ENCODE results near the gene LRRC61. TPM values are rescaled to one million over a fixed set of nuclear protein-coding genes. Genes with fewer than 3 reads are reported as not detected.

LRRC61 gene
- total and polyA plus RNA-seq, 2 experiments from 2014 or later: 34.7 to 75.2 TPM

GRCh38 chr7:150344299-150344698 lies 21.1 kb downstream of the LRRC61 start (continued):
- TF ChIP-seq, protein P1, sequence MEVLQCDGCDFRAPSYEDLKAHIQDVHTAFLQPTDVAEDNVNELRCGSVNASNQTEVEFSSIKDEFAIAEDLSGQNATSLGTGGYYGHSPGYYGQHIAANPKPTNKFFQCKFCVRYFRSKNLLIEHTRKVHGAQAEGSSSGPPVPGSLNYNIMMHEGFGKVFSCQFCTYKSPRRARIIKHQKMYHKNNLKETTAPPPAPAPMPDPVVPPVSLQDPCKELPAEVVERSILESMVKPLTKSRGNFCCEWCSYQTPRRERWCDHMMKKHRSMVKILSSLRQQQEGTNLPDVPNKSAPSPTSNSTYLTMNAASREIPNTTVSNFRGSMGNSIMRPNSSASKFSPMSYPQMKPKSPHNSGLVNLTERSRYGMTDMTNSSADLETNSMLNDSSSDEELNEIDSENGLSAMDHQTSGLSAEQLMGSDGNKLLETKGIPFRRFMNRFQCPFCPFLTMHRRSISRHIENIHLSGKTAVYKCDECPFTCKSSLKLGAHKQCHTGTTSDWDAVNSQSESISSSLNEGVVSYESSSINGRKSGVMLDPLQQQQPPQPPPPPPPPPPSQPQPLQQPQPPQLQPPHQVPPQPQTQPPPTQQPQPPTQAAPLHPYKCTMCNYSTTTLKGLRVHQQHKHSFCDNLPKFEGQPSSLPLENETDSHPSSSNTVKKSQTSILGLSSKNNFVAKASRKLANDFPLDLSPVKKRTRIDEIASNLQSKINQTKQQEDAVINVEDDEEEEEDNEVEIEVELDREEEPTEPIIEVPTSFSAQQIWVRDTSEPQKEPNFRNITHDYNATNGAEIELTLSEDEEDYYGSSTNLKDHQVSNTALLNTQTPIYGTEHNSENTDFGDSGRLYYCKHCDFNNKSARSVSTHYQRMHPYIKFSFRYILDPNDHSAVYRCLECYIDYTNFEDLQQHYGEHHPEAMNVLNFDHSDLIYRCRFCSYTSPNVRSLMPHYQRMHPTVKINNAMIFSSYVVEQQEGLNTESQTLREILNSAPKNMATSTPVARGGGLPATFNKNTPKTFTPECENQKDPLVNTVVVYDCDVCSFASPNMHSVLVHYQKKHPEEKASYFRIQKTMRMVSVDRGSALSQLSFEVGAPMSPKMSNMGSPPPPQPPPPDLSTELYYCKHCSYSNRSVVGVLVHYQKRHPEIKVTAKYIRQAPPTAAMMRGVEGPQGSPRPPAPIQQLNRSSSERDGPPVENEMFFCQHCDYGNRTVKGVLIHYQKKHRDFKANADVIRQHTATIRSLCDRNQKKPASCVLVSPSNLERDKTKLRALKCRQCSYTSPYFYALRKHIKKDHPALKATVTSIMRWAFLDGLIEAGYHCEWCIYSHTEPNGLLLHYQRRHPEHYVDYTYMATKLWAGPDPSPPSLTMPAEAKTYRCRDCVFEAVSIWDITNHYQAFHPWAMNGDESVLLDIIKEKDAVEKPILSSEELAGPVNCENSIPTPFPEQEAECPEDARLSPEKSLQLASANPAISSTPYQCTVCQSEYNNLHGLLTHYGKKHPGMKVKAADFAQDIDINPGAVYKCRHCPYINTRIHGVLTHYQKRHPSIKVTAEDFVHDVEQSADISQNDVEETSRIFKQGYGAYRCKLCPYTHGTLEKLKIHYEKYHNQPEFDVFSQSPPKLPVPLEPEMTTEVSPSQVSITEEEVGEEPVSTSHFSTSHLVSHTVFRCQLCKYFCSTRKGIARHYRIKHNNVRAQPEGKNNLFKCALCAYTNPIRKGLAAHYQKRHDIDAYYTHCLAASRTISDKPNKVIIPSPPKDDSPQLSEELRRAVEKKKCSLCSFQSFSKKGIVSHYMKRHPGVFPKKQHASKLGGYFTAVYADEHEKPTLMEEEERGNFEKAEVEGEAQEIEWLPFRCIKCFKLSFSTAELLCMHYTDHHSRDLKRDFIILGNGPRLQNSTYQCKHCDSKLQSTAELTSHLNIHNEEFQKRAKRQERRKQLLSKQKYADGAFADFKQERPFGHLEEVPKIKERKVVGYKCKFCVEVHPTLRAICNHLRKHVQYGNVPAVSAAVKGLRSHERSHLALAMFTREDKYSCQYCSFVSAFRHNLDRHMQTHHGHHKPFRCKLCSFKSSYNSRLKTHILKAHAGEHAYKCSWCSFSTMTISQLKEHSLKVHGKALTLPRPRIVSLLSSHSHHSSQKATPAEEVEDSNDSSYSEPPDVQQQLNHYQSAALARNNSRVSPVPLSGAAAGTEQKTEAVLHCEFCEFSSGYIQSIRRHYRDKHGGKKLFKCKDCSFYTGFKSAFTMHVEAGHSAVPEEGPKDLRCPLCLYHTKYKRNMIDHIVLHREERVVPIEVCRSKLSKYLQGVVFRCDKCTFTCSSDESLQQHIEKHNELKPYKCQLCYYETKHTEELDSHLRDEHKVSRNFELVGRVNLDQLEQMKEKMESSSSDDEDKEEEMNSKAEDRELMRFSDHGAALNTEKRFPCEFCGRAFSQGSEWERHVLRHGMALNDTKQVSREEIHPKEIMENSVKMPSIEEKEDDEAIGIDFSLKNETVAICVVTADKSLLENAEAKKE (CRISPR knock-in tag; IDR thresholded peaks at IDR 0.05): no peak
- no peak for TF ChIP-seq EZH2 (IDR thresholded peaks at IDR 0.05; ENCODE audit: low read depth, unreplicated experiment)
- no peak for TF ChIP-seq CREB1 (CRISPR knock-in tag; IDR thresholded peaks at IDR 0.05; ENCODE audit: low read depth)

DNA sequence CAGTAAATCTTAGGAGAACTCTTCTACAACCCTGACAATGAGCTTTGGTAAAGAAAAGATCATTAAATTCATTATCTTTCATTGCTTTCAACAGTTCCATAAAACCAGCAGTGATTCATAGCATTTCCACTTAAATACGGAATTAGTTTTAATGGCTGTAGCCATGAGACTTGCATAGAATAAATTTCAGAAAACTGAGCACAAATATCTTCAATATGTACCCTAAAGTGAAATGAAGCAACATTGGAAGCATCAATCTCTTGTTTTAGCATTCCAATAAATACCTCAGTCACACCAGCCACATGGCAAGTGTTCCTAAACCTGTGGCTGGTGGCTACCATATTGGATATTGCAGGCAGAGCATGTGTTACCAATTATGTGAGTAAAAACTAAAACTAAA lies 21.9 kb downstream of the LRRC61 start:
- Histone ChIP-seq H3K79me2 (replicated peaks; ENCODE audit: insufficient read depth) (peaks cover 15% of the 10 kb centered on the region), H3K27me3 (ENCODE audit: insufficient read depth) (peaks cover 28% of the 10 kb centered on the region), H2AFZ (no peak overlapping the region), H3K4me3 (no peak overlapping the region), H3K36me3 (ENCODE audit: insufficient read depth) (no peaks in the 10 kb centered on the region), H3K4me1 (ENCODE audit: insufficient read depth) (peaks cover 20% of the 10 kb centered on the region), H3K9me2 (ENCODE audit: insufficient read depth) (no peaks in the 10 kb centered on the region), H3F3A (replicated peaks; ENCODE audit: low read depth) (0 out of 2 replicates have a peak, but pooled peaks cover 3% of the 10 kb centered on the region), H3K27ac (ENCODE audit: low read depth) (no peak overlapping the region), H4K20me1 (replicated peaks; ENCODE audit: insufficient read depth) (no peaks in the 10 kb centered on the region), H3K4me2 (no peak overlapping the region)
- H3K27ac Mint-ChIP-seq: no peak overlapping the region
- H3K36me3 Mint-ChIP-seq (ENCODE audit: low read depth): peaks cover 17% of the 10 kb centered on the region
- H3K27me3 Mint-ChIP-seq (ENCODE audit: insufficient read depth, low read depth, poor library complexity): peaks cover 22% of the 10 kb centered on the region
- H3K9me3 Mint-ChIP-seq: peaks cover 29% of the 10 kb centered on the region
- no peak overlapping the region for H3K4me3 Mint-ChIP-seq
- peaks cover 20% of the 10 kb centered on the region for H3K4me1 Mint-ChIP-seq
- no peak for ATAC-seq
- no peak for DNase-seq (ENCODE audit: low spot score)
- TF ChIP-seq EZH2phosphoT487 (IDR thresholded peaks at IDR 0.05; ENCODE audit: unreplicated experiment) (no peak), POLR2AphosphoS5 (IDR thresholded peaks at IDR 0.05; ENCODE audit: low read depth) (no peak), STAT1 (IDR thresholded peaks at IDR 0.05; ENCODE audit: unreplicated experiment) (no peak), ZNF331 (CRISPR knock-in tag; IDR thresholded peaks at IDR 0.05; ENCODE audit: low read depth) (no peak), NANOG (IDR thresholded peaks at IDR 0.05; ENCODE audit: borderline replicate concordance) (no peak)
- TF ChIP-seq, protein P2, sequence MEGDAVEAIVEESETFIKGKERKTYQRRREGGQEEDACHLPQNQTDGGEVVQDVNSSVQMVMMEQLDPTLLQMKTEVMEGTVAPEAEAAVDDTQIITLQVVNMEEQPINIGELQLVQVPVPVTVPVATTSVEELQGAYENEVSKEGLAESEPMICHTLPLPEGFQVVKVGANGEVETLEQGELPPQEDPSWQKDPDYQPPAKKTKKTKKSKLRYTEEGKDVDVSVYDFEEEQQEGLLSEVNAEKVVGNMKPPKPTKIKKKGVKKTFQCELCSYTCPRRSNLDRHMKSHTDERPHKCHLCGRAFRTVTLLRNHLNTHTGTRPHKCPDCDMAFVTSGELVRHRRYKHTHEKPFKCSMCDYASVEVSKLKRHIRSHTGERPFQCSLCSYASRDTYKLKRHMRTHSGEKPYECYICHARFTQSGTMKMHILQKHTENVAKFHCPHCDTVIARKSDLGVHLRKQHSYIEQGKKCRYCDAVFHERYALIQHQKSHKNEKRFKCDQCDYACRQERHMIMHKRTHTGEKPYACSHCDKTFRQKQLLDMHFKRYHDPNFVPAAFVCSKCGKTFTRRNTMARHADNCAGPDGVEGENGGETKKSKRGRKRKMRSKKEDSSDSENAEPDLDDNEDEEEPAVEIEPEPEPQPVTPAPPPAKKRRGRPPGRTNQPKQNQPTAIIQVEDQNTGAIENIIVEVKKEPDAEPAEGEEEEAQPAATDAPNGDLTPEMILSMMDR (conservative IDR thresholded peaks at IDR 0.05; ENCODE audit: low read depth in 2 of 2): no peak
- TF ChIP-seq, protein P1 (CRISPR knock-in tag; IDR thresholded peaks at IDR 0.05): no peak
